ENCODE measurements around the gene TRIM24. TPM values are rescaled to one million over a fixed set of nuclear protein-coding genes. Genes with fewer than 3 reads are reported as not detected.
"Not testable (repeated sequence)": the region's sequence is repeated elsewhere in the genome, so short reads cannot be mapped to it uniquely, and the experiment has no call there.

TRIM24 gene
- total RNA-seq, 2 donors from 2014 or later, result 14.5 to 19.1 TPM

- Histone ChIP-seq H3K9me3 (no peaks in the 10 kb centered on the region), H3K36me3 (no peaks in the 10 kb centered on the region), H3K4me3 (no peak overlapping the region), H3K27ac (no peak overlapping the region), H3K27me3 (no peaks in the 10 kb centered on the region), H3K9ac (ENCODE audit: low read depth in 2 of 2, low read length in 2 of 2) (no peak overlapping the region), H3K4me1 (no peaks in the 10 kb centered on the region)
- no peak for TF ChIP-seq CTCF (IDR thresholded peaks at IDR 0.05)
- intact Hi-C loops (cut with DNase I), result no loop called here
- no peak for DNase-seq
Observed at GRCh38 chr7:138493535-138493934, 33.5 kb downstream of the TRIM24 start.

GRCh38 chr7:138495485-138495884 is 35.4 kb downstream of the TRIM24 start:
- H3K27ac ChIP-seq, result no peak overlapping the region
- no peak for DNase-seq
- no peaks in the 10 kb centered on the region for H3K27me3 ChIP-seq
- TF ChIP-seq CTCF (IDR thresholded peaks at IDR 0.05), result no peak
- intact Hi-C loops (cut with DNase I), result no loop called here
- no peak overlapping the region for H3K4me3 ChIP-seq
- H3K36me3 ChIP-seq, result no peaks in the 10 kb centered on the region
- H3K9me3 ChIP-seq, result no peaks in the 10 kb centered on the region
- H3K9ac ChIP-seq (ENCODE audit: low read depth in 2 of 2, low read length in 2 of 2), result no peak overlapping the region
- H3K4me1 ChIP-seq, result no peaks in the 10 kb centered on the region

- Histone ChIP-seq H3K4me1 (no peaks in the 10 kb centered on the region), H3K9me3 (no peaks in the 10 kb centered on the region), H3K9ac (ENCODE audit: low read depth in 2 of 2, low read length in 2 of 2) (no peak overlapping the region), H3K36me3 (no peaks in the 10 kb centered on the region), H3K27ac (no peak overlapping the region), H3K4me3 (no peak overlapping the region), H3K27me3 (no peaks in the 10 kb centered on the region)
- no peak for DNase-seq
- intact Hi-C loops (cut with DNase I), result no loop called here
- TF ChIP-seq CTCF (IDR thresholded peaks at IDR 0.05), result no peak
Observed at GRCh38 chr7:138499340-138499739, 39.3 kb downstream of the TRIM24 start.

- H3K9me3 ChIP-seq; DNase-seq; H3K4me3 ChIP-seq; H3K27ac ChIP-seq; H3K27me3 ChIP-seq; intact Hi-C loops (cut with DNase I); H3K9ac ChIP-seq (ENCODE audit: low read depth in 2 of 2, low read length in 2 of 2); H3K4me1 ChIP-seq; H3K36me3 ChIP-seq: not testable (repeated sequence)
Observed at GRCh38 chr7:138500303-138500702, 40.2 kb downstream of the TRIM24 start.

GRCh38 chr7:138500892-138501291 is 40.8 kb downstream of the TRIM24 start:
- no peak for DNase-seq
- Histone ChIP-seq H3K27ac (no peak overlapping the region), H3K9ac (ENCODE audit: low read depth in 2 of 2, low read length in 2 of 2) (no peak overlapping the region), H3K4me1 (no peaks in the 10 kb centered on the region), H3K4me3 (no peak overlapping the region), H3K36me3 (no peaks in the 10 kb centered on the region), H3K9me3 (no peaks in the 10 kb centered on the region), H3K27me3 (no peaks in the 10 kb centered on the region)
- intact Hi-C loops (cut with DNase I), result no loop called here
- no peak for TF ChIP-seq CTCF (IDR thresholded peaks at IDR 0.05)

- no peaks in the 10 kb centered on the region for H3K27me3 ChIP-seq
- H3K9ac ChIP-seq (ENCODE audit: low read depth in 2 of 2, low read length in 2 of 2), result no peak overlapping the region
- H3K36me3 ChIP-seq, result no peaks in the 10 kb centered on the region
- TF ChIP-seq CTCF (IDR thresholded peaks at IDR 0.05), result no peak
- no peak overlapping the region for H3K4me3 ChIP-seq
- no peaks in the 10 kb centered on the region for H3K9me3 ChIP-seq
- intact Hi-C loops (cut with DNase I), result no loop called here
- DNase-seq, result no peak
- no peaks in the 10 kb centered on the region for H3K4me1 ChIP-seq
- no peak overlapping the region for H3K27ac ChIP-seq
Observed at GRCh38 chr7:138502023-138502767, 42.1 kb downstream of the TRIM24 start.

Measured in colonic mucosa (tissue), 4 donors.